ENCODE data around the gene HNRNPU.

HNRNPU gene

DNA sequence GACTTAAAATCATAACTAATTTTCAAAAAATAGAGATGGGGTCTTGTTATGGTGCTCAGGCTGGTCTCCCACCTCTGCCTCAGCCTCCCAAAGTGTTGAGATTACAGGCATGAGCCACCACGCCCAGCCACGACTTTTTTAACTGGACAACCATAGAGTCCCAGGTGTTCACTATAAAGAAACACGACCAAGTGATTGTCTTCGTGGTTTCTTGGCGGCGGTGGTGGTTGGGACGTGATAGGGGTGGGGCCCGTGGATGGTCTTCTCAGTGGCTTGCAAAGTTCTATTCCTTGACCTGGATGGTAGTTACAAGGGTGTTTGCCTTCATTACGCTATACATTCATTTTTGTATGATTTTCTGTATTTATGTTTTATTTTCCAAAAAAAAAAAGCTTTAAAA lies 63.5 kb downstream of the HNRNPU start:
- DNase-seq: no peak

Measured in NCI-H446 (cell line).